ENCODE results near the gene XPOT.

The XPOT gene

DNA sequence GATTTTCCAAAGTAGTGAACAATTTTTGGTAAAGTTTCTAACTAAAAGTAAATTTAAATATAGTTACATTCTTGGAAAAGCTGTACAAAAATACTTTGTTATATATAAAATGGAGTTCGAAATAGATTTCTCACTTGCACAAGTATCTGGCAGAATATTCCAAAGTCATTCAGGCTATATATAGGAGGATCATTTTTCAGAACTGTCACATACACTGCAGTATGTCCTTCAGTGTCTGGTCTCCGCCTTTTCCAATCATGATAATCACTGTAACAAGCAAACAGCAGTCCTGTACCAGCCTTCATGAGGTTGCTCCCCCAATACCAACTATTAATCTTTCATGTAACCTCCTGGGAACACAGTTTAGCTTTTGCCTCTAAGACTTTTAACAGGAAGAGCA is 66.3 kb downstream of the XPOT start:
- no peak for DNase-seq

DNA sequence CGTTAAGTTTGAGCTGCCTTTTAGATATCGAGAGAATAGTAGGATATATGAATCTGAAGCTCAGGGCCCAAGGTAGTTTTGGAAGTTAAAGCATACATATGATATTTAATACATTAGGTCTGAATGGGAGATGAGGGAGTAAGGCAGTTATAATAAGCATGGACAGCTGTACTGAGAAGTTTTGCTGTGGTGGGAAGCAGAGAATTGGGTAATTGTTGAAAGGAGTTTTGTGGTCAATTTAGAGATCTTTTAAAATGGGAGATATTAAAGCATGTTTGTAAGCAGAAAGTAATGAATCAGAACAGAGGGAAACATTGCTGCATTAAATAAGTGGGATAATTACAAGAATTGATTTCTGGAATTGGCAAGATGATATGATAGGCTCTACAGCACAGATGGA is 69.0 kb downstream of the XPOT start:
- no peak for DNase-seq

DNA sequence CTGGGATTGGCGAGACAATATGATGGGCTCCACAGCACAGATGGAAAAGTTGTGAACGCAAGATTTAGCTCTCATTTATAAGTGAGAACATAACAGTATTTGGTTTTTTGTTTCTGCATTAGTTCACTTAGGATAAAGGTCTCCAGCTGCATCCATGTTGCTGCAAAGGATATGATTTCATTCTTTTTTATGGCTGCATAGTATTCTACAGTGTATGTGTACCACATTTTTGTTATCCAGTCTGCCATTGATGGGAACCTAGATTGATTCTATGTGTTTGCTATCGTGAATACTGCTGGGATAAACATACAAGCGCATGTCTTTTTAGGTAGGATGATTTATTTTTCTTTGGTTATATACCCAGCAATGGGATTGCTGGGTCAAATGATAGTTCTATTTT is 71.3 kb downstream of the XPOT start:
- DNase-seq = no peak

DNA sequence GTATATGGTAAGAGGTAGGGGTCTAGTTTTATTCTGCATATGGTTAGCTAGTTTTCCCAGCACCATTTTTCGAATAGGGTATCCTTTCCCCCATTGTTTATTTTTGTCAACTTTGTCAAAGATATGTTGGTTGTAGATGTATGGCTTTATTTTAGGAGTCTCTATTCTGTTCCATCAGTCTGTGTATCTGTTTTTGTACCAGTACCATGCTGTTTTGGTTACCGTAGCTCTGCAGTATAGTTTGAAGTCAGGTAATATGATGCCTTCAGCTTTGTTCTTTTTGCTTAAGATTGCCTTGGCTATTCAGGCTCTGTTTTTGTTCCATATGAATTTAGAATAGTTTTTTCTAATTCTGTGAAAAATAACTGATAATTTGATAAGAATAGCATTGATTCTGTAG is 72.7 kb downstream of the XPOT start:
- no peak for DNase-seq

DNA sequence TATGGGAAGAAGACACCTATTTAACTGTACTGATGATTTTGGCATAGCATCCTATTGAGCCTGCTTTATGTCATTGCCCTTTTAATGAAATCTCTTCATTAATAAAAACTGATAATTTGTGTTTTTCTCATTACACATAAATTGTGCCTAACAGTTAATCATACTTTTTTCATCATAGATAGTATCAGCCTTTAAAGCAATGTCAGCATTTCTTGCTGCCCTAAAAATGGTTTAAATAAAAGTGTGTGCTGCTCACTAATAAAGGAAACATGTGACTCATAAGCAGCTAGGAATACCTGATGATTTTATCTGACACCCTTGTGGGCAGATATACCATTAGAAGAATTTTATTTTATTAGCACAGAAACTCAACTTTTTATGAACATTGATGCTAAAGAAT is 74.5 kb downstream of the XPOT start:
- DNase-seq = no peak

DNA sequence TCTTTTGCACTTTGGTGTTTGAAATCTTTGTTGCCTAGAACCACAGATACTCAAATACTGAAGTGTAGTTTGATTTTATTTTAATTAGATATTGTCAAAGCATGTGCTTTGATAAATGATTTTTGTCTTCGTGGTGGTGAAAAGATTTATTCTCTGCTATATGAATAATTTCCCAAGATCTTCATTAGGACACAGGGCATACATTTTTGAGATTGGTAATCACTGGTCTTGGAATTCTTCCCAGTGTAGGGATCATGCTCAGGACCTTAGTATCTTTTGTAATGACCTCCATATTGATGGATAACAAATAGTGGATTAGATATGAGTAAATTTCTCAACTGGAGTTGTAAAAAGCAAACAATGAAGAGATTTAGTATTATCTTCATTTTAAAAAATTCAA is 76.0 kb downstream of the XPOT start:
- no peak for DNase-seq

DNA sequence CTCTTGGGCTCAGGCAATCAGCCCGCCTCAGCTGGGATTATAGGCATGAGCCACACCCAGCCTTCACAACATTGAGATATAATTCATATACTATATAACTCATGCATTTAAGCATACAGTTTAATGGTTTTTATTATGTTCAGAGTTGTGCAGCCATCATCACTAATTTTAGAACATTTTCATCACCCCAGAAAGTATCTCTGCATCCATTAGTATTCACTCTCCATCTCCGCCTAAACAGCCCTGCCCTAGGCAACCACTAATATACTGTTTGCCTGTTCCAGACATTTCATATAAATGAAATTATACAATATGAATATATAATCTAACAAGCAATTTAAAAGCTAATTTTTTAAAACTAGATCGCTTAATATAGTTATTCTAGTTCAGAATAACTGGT is 82.5 kb downstream of the XPOT start:
- DNase-seq = no peak

DNA sequence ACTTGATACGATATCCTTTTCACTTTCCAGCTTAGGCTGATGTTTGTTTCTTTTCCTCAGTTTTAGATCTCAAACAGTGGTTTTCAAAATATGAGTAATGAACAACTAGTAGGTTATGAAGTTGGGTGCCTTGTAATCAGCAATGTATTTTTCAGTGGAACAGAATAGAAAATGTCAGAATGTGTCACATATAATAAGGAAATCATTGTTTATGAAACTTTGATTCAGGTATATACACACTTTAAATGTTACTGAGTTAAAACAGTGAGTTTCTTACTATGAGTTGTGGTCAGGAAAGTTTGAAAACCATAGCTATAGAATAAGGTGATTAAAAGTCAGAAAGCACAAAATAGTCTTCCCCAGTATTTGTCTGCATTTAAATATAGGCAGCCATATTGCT is 87.5 kb downstream of the XPOT start:
- no peak for DNase-seq

DNA sequence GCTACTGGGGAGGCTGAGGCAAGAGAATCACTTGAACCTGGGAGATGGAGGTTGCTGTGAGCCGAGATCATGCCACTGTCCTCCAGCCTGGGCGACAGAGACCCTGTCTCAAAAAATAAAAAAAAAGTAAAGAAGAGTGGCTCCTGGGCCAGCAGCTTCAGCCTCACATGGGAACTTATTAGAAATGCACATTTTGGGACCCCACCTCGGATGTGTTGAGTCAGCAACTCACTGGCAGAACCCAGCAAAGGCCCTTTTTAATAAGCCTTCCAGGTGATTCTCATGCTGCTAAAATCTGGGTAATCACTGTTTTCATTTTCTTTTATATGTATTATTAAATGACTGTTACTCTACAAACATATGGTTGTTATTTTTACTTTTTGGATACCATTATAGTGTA is 89.3 kb downstream of the XPOT start:
- DNase-seq = no peak

DNA sequence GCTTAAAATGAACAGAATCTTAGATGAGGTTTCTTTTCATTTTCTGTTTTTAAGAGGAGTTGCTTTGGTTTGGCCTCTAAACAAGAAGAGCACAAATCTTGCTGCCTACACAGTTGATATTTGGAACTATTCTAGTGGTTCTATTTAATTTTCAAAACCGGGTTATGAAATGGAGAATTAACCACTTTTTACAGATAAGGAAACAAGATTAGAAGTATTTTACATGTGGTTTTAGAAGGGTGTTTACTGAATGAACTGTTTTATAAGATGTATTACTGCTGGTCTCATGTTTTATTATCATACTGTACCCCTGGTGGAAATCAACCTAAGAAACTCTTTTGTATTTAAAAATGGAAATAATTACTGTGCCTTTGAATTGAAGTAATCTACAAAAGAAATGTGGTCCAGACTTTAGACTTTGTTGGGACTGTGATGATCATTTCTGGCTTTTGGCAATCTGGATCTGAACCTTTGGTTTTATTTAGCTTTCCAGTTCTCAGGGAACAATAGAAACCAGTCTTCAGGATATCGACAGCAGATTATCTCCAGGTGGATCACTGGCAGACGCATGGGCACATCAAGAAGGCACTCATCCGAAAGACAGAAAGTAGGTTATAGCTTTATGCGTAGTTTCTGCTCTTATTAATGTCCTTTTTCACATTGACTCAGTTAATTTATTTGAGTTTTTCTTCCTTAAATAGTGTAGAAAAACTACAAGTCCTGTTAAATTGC is 91.0 kb downstream of the XPOT start:
- no peak for DNase-seq

DNA sequence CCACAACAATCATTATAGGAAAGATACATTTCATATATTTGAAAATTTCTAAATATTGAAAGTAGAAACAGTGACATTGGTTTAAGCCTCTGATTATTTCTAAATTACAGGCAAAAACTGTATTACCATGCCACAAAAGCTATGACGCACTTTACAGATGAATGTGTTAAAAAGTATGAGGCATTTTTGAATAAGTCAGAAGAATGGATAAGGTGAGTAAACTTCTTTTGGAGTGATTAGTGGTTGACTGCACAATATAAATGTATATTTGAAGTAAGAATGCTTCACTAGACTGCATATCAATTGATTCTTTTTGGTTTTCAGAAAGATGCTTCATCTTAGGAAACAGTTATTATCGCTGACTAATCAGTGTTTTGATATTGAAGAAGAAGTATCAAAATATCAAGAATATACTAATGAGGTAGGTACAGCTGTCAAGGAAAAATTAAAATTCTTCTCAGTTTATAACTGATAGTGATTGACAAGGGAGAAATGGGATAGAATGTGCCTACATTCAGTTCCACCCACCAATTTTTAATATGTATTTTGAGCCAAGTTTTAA is 92.7 kb downstream of the XPOT start:
- DNase-seq = no peak

DNA sequence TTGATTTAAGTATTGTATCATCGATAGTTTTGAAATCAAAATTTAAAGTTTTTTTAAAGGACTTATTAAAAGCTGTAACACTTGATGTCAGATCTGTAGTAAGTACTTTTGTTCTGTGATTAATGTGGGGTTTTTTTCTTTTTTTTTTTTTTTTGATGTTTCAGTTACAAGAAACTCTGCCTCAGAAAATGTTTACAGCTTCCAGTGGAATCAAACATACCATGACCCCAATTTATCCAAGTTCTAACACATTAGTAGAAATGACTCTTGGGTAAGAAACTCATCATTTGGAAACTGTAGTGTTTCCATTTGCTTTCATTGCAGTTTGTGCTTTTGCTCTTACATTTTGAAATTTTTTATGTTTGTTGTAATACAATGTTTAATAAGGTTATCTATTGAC is 93.3 kb downstream of the XPOT start:
- DNase-seq = no peak

DNA sequence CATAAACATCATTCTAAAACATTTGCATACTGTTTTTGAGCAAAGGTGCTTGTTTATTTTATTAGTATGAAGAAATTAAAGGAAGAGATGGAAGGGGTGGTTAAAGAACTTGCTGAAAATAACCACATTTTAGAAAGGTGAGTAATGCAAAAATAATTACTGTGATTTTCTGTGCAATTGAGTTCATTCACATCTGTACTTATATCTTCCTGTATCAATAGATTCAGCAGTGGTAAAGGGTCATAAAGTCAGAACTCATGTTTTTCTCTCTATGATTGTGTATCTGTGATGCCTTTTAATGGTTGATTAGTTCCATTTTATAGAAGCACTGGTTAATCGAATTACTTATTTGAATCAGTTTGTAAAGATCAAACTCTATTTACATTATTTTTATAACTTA is 93.7 kb downstream of the XPOT start:
- no peak for DNase-seq

DNA sequence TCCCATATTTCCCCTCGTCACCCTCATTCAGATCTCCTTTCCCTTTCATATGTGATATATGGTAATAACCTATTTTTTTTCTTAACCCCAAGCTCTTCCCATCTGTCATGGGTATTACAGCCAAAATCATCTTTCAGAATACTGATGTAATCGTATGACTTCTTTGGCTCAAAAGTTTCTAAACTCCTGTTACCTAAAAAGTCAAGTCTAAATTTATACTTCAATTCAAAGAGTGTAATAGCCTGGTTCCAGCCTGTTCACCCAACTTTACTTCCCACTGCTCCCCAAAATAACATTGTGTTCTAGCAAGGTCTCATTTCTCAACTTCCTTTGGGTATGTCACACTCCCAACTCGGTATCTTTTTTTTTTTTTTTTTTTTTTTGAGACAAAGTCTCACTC is 96.2 kb downstream of the XPOT start:
- DNase-seq = no peak
